Testis (tissue), 2 donors: ENCODE data around the gene KCNE3.

Experiments used
- CTCF ChIP-seq, 3 experiments: fragments of 450-650 bp in 2 of 3; fragments of 200-600 bp in 1 of 3; sonication (generic) in 1 of 3; IDR thresholded peaks; one replicate each; pipeline ENCODE4 v1.5.1; 2016 to 2019; ENCODE audit warnings: antibody characterized with exemption in 3 of 3, mild to moderate bottlenecking in 2 of 3, moderate library complexity in 1 of 3
- POLR2A ChIP-seq: fragments of 450-650 bp; IDR thresholded peaks from one replicate; pipeline ENCODE4 v1.6.1; 2017; ENCODE audit warnings: antibody characterized with exemption, mild to moderate bottlenecking, moderate library complexity

GRCh38 chr11:74409633-74410032, 57.7 kb downstream of the KCNE3 start:
- TF ChIP-seq CTCF (IDR thresholded peaks at IDR 0.05) (no peak), POLR2A (no peak)
